ENCODE data around the gene DAP.
A peak's percentile ranks its signal among the peaks of the same experiment; 100 is the strongest.

The DAP gene

GRCh38 chr5:10708189-10708944 is 52.7 kb downstream of the DAP start:
- DNase-seq: no peak

- no peak for DNase-seq
Measured at GRCh38 chr5:10707198-10708142, 53.6 kb downstream of the DAP start.

- DNase-seq: no peak
Measured at GRCh38 chr5:10706326-10706725, 54.7 kb downstream of the DAP start.

- no peak for DNase-seq
Measured at GRCh38 chr5:10705747-10706146, 55.3 kb downstream of the DAP start.

- no peak for DNase-seq
Measured at GRCh38 chr5:10704949-10705621, 55.9 kb downstream of the DAP start.

- DNase-seq: no peak
Measured at GRCh38 chr5:10703676-10704075, 57.4 kb downstream of the DAP start.

- DNase-seq: no peak
Measured at GRCh38 chr5:10702911-10703491, 58.0 kb downstream of the DAP start.

- no peak for DNase-seq
Measured at GRCh38 chr5:10702040-10702629, 58.9 kb downstream of the DAP start.

- DNase-seq: peak; percentile 51
Measured at GRCh38 chr5:10701567-10702039, 59.4 kb downstream of the DAP start.

- no peak for DNase-seq
Measured at GRCh38 chr5:10700516-10700915, 60.5 kb downstream of the DAP start.

GRCh38 chr5:10699987-10700386 is 61.0 kb downstream of the DAP start:
- no peak for DNase-seq

- DNase-seq: peak; percentile 16
Measured at GRCh38 chr5:10699281-10699874, 61.7 kb downstream of the DAP start.

GRCh38 chr5:10695759-10696543 is 65.1 kb downstream of the DAP start:
- peak; percentile 20 for DNase-seq

- peak; percentile 58 for DNase-seq
Measured at GRCh38 chr5:10695055-10695649, 65.9 kb downstream of the DAP start.

- peak; percentile 10 for DNase-seq
Measured at GRCh38 chr5:10691826-10692785, 68.9 kb downstream of the DAP start.

GRCh38 chr5:10690460-10691440 is 70.3 kb downstream of the DAP start:
- no peak for DNase-seq

GRCh38 chr5:10689391-10690081 is 71.5 kb downstream of the DAP start:
- DNase-seq: peak; percentile 21

Measured in left hindlimb (tissue), 1 donor.